ENCODE measurements around the gene TGFB3. TPM values are rescaled to one million over a fixed set of nuclear protein-coding genes. Genes with fewer than 3 reads are reported as not detected.
"Not testable (repeated sequence)": the region's sequence is repeated elsewhere in the genome, so short reads cannot be mapped to it uniquely, and the experiment has no call there.

The TGFB3 gene
- total RNA-seq, 1 donor from 2014 or later, result 22.8 TPM

DNA sequence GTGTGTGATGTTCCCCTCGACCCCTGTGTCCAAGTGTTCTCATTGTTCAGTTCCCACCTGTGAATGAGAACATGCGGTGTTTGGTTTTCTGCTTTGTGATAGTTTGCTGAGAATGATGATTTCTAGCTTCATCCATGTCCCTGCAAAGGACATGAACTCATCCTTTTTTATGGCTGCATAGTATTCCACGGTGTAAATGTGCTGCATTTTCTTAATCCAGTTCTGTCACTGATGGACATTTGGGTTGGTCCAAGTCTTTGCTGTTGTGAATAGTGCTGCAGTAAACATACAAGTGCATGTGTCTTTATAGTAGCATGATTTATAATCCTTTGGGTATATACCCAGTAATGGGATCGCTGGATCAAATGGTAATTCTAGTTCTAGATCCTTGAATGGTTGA lies 61.4 kb downstream of the TGFB3 start:
- intact Hi-C loops (cut with micrococcal nuclease); DNase-seq; ATAC-seq: not testable (repeated sequence)

- ATAC-seq (no peak), DNase-seq (no peak)
- intact Hi-C loops (cut with micrococcal nuclease), result no loop called here
Measured at GRCh38 chr14:75917946-75918335, 63.9 kb downstream of the TGFB3 start.

- intact Hi-C loops (cut with micrococcal nuclease), result no loop called here
- ATAC-seq, result no peak
- no peak for DNase-seq
Measured at GRCh38 chr14:75917322-75917945, 64.4 kb downstream of the TGFB3 start.

GRCh38 chr14:75915045-75915444 lies 66.8 kb downstream of the TGFB3 start:
- DNase-seq (no peak), ATAC-seq (no peak)
- intact Hi-C loops (cut with micrococcal nuclease), result no loop called here

DNA sequence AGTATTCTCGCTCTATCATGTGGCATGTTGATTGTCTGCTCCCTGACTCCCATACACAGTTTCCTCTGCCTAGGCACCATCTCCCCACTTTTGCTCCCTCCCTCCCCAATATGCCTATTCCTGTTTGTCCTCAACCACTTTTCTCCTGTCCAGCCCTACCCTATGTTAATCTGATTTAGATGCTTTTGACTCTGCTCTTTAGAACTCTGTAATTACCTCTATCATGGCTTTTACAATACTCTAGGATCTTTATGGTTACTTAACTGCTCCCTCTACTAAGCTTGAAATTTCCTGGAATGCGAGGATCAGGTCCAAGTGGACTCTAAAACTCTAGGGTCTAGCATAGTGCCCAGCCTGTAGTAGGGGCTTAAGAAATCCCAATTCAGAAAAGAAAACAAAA lies 68.6 kb downstream of the TGFB3 start:
- ATAC-seq, result no peak

GRCh38 chr14:75911883-75912282 lies 69.9 kb downstream of the TGFB3 start:
- intact Hi-C loops (cut with micrococcal nuclease), result no loop called here
- DNase-seq (no peak), ATAC-seq (no peak)

More for the DNA sequence above, 68.6 kb downstream of the TGFB3 start:
- intact Hi-C loops (cut with micrococcal nuclease), result no loop called here
- no peak for DNase-seq

DNA sequence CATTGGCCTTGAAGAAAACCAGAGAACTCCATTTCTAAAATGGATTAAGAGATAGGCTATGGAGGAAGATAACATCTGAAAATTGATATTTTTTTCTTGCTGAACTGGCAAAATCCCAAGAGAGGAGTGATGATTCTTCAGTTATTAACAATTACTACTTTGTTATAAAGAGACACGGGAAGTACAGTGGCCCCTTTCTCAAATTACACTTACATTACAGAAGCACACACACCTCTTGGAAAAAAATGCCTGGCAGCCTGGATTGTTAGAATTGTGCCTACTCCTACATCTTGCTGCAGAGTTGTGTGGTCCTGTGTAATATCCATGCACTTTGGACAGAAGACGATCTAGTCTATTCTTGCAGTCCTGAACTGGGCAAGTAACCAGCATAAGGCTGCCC lies 71.7 kb downstream of the TGFB3 start:
- ATAC-seq, result no peak
- no peak for DNase-seq
- intact Hi-C loops (cut with micrococcal nuclease), result no loop called here

DNA sequence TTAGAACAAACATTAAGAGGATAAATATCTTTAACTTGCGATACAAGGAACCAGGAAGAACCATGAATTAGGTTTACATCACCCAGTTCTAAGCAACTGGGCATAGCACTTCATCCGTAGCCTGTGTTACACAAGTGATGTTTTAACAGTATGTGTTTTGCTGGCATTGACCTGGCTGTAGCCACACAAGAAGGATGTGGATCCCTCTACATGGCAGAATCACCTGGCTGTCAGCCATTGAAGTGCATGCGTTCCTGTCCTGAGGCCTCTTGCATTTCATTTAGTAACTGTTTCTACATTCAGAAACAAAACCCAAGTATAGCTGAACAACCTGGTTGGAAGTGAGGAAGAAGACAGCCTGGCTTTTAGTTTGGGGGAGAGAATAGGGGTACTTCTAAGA lies 72.2 kb downstream of the TGFB3 start:
- ATAC-seq (no peak), DNase-seq (no peak)
- intact Hi-C loops (cut with micrococcal nuclease), result loop anchor here (5.0 kb wide), 1 partner anchor 68 kb away; no protein-coding TSS in a partner anchor

Other genes with a start within 250 kb of the TGFB3 start
- gene IFT43, start 3.8 kb upstream of the TGFB3 start, total RNA-seq, result 29.1 TPM
- gene GPATCH2L, start 169.9 kb upstream of the TGFB3 start, total RNA-seq, result 22.8 TPM